Hepatic stellate cell (primary cell): ENCODE results near the gene FAM81A.

ENCODE experiments used
- DNase-seq: peaks from one replicate; pipeline ENCODE4 v3.0.0; 2011; ENCODE audit warnings: low spot score

Gene FAM81A

DNA sequence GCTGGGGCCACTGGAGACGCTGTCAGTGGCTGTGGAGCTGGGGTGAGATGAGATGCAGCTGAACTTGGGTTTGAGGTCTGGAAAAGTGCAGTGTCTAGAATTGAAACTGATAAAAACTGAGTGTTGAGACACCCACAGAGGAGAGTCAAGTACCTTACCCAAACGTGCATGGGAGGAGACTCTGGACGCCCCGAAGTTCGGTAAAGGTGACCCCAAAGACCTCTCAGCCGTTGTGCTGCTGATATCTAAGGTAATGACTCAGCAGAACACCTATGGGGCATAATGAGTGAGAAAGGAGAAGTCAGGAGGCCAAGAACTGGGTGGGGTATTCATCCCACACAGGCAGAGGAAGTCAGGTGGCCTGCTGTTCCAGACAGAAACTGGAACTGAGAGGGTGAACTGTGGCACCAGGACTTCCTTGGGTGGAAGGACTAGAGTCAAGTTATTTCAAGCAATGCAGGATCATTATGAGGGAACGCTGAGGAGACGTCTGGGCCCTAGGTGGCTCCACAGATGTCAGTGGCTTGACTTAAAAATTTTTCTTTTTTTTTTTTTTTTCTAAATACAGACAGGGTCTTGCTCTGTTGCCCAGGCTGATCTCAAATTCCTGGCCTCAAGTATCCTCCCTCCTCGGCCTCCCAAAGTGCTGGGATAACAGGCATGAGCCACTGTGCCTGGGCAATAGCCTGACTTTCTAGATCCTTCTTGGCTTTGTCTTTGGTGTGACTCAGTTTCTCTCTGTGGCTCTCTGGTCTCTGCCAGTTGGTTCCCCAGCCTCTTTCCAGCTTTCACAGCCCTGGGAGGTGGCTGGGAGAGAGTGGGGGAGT, 105.9 kb downstream of the FAM81A start:
- no peak for DNase-seq

DNA sequence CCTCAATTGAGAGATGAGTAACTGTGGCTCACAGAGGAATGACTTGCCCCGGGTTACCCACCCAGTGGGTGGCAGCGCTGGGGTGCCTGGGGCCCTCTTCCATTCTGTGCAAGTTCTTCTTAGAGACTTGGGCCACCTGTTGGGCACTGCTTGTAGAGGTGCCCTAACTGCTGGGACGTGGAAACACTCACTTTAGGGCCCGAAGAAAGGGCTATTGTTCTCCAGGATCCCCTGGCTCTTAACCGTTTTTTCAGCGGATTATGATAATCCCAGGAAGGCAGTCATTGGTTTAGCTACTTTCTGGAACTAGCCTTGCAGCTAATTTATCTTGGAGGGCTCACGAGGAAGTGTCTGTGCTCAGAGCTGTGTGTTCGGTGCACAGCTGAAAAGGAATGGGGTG, 107.6 kb downstream of the FAM81A start:
- DNase-seq, result no peak

GRCh38 chr15:59548501-59549226, 110.7 kb downstream of the FAM81A start:
- no peak for DNase-seq

- no peak for DNase-seq
Observed at GRCh38 chr15:59549301-59550185, 111.6 kb downstream of the FAM81A start.

GRCh38 chr15:59550530-59550929, 112.5 kb downstream of the FAM81A start:
- DNase-seq, result no peak

DNA sequence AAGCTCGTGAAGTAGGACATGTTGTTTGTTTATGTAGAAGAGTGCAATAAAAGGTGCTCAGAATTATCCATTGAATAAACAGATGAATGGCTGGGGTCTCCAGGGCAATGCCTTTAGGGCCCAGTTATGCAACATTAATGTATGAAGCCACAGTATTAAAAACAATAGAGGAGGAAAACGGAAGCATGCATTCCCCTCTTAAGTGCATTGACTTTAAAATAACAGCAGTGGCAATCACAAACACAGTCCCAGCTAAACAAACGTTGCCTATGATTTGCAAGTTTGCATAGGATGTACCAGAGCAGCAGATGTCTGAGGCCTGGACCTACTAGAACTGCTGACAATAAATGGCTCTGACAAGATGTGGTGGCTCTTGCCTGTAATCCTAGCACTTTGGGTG, 113.0 kb downstream of the FAM81A start:
- no peak for DNase-seq

- DNase-seq, result peak; percentile 7
Observed at GRCh38 chr15:59553879-59554735, 116.1 kb downstream of the FAM81A start.

GRCh38 chr15:59555696-59556095, 117.7 kb downstream of the FAM81A start:
- no peak for DNase-seq

DNA sequence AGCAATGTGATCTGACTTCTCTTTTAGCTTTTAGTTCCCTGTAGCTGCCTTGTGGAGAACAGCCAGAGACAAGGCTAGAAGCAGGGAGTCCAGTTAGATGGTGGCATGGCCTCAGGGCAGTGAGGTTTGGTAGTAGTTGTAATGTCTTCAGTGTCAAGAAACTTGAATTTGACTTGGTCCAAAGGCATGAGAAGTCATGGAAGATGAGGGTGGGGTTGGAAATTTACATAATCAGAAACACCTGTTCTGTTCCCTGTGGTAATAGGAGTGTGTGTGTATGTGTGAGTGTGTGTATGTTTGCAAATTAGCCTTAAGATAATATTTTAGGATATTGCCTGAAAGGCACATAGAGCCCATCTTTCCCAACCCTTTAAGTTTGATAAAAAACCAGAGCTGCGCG, 118.4 kb downstream of the FAM81A start:
- no peak for DNase-seq

DNA sequence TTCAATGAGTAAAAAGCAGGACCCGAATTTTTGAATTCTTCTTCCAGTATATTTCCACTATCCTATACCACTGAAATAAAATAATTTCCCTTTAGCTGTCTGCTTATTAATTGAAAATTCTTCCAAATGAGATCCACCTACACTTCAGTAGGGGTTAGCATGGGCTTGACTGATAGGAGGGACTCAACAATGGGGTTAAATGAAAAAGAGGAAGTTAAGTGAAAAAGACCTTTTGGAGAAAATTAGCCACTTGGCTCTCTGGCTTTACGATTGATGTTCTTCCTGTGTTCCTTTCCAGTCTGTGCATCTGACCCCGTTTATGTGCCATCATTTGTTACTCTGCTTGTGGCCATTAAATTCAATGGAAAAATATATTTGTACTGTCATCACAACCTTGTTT, 119.6 kb downstream of the FAM81A start:
- DNase-seq, result no peak

- DNase-seq, result no peak
Observed at GRCh38 chr15:59558851-59559250, 120.9 kb downstream of the FAM81A start.

DNA sequence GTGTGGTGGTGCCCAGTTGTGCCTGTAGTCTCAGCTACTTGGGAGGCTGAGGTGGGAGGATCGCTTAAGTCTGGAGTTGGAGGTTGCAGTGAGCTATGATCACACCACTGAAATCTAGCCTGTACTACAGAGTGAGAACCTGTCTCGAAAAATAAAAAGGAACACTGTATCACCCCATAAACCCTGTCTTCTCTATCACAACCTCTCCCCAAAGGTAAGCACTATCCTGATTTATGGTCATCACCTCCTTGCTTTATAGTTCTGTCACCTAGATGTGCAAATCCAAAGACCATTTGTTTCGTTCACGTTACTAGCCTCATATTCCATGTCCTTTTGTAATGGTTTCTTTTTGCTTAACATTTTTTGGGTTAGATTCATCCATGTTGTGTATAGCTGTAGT, 123.6 kb downstream of the FAM81A start:
- no peak for DNase-seq

DNA sequence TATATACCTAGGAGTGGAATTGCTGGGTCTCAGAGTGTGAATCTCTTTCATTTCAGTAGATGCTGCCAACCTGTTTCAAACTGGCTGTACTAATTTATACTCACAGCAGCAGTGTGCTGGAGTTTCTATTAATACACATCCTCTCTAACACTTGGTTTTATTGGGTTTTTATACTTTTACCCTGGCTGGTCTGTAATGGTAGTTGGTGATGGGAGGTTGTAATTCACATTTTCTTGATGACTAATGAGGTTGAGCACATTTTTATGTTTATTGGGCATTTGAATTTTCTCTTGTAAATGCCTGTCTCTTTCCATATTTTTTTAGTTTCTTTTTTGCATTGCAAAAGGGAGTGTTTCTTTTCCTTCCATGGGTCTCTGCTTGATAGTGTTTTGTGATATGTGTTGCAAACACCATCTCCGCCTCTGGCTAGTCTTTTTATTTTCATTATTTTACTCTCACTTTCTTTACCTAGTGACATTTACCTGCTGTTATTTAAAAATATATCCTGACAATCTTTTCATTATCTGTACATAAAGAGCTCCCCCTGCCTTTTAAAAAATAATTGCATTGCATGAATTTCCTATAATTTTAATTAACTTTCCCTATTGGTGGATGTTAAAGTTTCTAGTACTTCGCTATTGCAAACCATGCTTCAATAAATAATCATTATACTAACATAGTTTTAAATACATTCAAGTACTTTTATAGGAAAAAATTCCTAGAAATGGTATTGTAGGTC, 124.6 kb downstream of the FAM81A start:
- no peak for DNase-seq

DNA sequence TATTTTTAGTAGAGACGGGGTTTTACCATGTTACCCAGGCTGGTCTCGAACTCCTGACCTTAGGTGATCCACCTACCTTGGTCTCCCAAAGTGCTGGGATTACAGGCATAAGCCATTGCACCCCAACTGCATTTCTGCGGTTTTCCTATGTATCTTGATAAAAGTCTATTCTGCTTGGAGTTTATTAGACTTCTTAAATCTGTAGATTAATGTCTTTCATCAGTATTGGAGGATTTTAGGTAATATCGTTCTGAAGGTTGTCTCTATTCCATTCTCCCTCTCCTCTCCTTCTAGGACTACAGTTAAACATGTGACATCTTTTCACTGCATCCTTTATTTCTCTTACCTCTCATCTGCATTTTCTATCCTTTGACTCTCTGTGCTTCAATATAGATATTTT, 127.3 kb downstream of the FAM81A start:
- no peak for DNase-seq

- DNase-seq, result no peak
Observed at GRCh38 chr15:59567324-59567723, 129.3 kb downstream of the FAM81A start.

DNA sequence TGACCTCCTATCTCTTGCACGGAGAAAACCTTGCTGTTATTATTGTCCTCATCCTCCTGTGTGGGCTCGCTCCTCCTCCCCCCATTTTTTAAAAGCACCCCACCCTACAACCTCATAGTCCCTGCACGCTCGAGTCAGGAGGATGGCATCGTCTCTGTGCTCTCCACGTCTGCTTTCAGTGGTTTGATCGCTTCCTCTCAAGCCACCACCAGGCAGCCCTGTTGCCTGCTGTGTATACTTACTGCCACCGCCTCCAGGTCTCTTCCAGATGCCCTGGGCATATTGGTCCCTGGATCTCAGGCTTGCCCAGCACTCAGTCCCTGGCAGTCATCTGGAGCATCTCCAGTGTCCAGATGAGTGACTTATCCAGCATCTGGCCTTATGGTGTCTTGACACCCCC, 131.5 kb downstream of the FAM81A start:
- DNase-seq, result no peak

GRCh38 chr15:59570315-59570714, 132.3 kb downstream of the FAM81A start:
- no peak for DNase-seq

GRCh38 chr15:59571606-59572005, 133.6 kb downstream of the FAM81A start:
- no peak for DNase-seq
